Heart right ventricle (tissue), 16 donors: Measurements from ENCODE around the gene CLIC6. TPM values are rescaled to one million over a fixed set of nuclear protein-coding genes. Genes with fewer than 3 reads are reported as not detected.

ENCODE experiments used
- ATAC-seq, 8 donors: fragments of 200-7000 bp; cut with Tn5 transposase; one replicate each; pipeline ENCODE4 v1.9.1; 2020; ENCODE audit warnings: mild to moderate bottlenecking in 8 of 8, moderate library complexity in 8 of 8, moderate number of reproducible peaks in 1 of 8
- DNase-seq, 2 donors: peaks; one replicate each; pipeline ENCODE4 v3.0.0-alpha.2; 2020
- H3K27ac ChIP-seq, 10 donors: fragments of 200-600 bp; sonication (generic) in 2 of 10; one replicate each; pipeline versions ENCODE4 v1.5.0 to v1.8.0; 2020 to 2022; ENCODE audit warnings: mild to moderate bottlenecking in 3 of 10
- H3K27me3 ChIP-seq, 7 donors: fragments of 200-600 bp; one replicate each; pipeline ENCODE4 v1.8.0; 2021 to 2022; ENCODE audit warnings: mild to moderate bottlenecking in 2 of 7
- H3K36me3 ChIP-seq, 9 donors: fragments of 200-600 bp; sonication (generic) in 1 of 9; one replicate each; pipeline versions ENCODE4 v1.5.0 to v1.8.0; 2020 to 2022; ENCODE audit warnings: mild to moderate bottlenecking in 2 of 9
- H3K4me1 ChIP-seq, 9 donors: fragments of 200-600 bp; sonication (generic) in 1 of 9; one replicate each; pipeline versions ENCODE4 v1.5.0 to v1.8.0; 2020 to 2022; ENCODE audit warnings: mild to moderate bottlenecking in 4 of 9
- H3K4me3 ChIP-seq, 10 donors: fragments of 200-600 bp; sonication (generic) in 2 of 10; one replicate each; pipeline versions ENCODE4 v1.5.0 to v1.8.0; 2020 to 2022; ENCODE audit warnings: mild to moderate bottlenecking in 7 of 10, moderate library complexity in 2 of 10
- H3K9me3 ChIP-seq, 11 donors: fragments of 200-600 bp in 10 of 11; sonication (generic) in 2 of 11; one replicate each; pipeline versions ENCODE4 v1.5.0 to v1.8.0; 2013 to 2022; ENCODE audit warnings: mild to moderate bottlenecking in 2 of 11, control low read depth in 1 of 11, moderate library complexity in 1 of 11
- WGBS, 2 donors: extraction: QIAGEN DNeasy Blood & Tissue Kit; methylation state at CpG; one replicate each; pipeline ENCODE4 v1.1.7; 2013; ENCODE audit warnings: inconsistent platforms in 1 of 2; 5-methylcytosine and 5-hydroxymethylcytosine counted together
- intact Hi-C, 10 donors: fragments of 100-400 bp; cut with DNase I; formaldehyde crosslinking; loops; one replicate each; pipeline versions ENCODE4 v1.11.1 to v1.14.2; 2022
- polyA plus RNA-seq, 2 donors: library from polyadenylated mRNA; stranded (reverse); fragments of 200-250 nt; gene quantifications; one replicate each; pipeline ENCODE4 v1.2.3, GENCODE V29; 2013
- total RNA-seq, 10 donors: library from RNA; stranded (reverse); fragmentation: NEBNext Ultra II Directional in 3 of 10; extraction: Animal tissue kit (Norgen Biotek cat#: 25700) in 3 of 10; gene quantifications; one replicate each; pipeline versions ENCODE4 v1.2.1 to v1.2.4, GENCODE V29; 2021 to 2023
- TF ChIP-seq, protein P1 (sequence below), 9 donors: fragments of 200-600 bp; sonication (generic) in 2 of 9; IDR thresholded peaks; one replicate each; pipeline versions ENCODE4 v1.5.0 to v1.8.0; 2021 to 2022; ENCODE audit warnings: antibody characterized with exemption in 9 of 9, mild to moderate bottlenecking in 5 of 9, moderate library complexity in 1 of 9
- donor health status: Arrhythmogenic right ventricular cardiomyopathy.
- donor health status: ischemic (EF 13 %, LVEDD 7.1; RV severe dilation, severe dysfunction).
- donor health status: healthy with polysubstance abuse.
- donor health status: DM: no; HTN: yes; CAD: no.
- donor health status: DM: no; HTN: no; CAD: no.
- donor health status: ischemic (EF 25% LVEDD 6.9; RV normal size, moderate dysfunction).
- donor health status: ischemic (EF 25% LVEDD 5.7; RV mildly dilated, moderate dysfunction).
- donor health status: healthy.
- donor health status: DM: yes; HTN: yes; CAD: no.
- donor health status: Ischemic cardiomyopathy.
- donor health status: ischemic (EF 35%, LVEDD 5.7; RV mildly dilated, moderate dysfunction).
- donor health status: nonischemic (EF 11% LVEDD 7.7; RV severe dilation, severe dysfunction).
- donor health status: DM: yes; HTN: yes; CAD: no.
- donor health status: PGD.
- donor health status: ischemic (EF 29% LVEDD 5.4; RV normal size, mild dysfunction).
- donor health status: nonischemic (EF 23%, LVEDD 6.1; RV moderate dilation, normal function).

CLIC6 gene
- total and polyA plus RNA-seq, 12 donors: 0.21 to 8.1 (median 2.4) TPM

GRCh38 chr21:34671462-34671861 is 2.7 kb downstream of the CLIC6 start:
- WGBS, 2 donors: 63 to 65% methylated on average over 1 of the region's 1 CpG
- no peak for ATAC-seq
- peaks cover 5 to 19% (median 12%) of the 10 kb centered on the region in 9 donors for H3K4me1 ChIP-seq
- TF ChIP-seq, protein P1, sequence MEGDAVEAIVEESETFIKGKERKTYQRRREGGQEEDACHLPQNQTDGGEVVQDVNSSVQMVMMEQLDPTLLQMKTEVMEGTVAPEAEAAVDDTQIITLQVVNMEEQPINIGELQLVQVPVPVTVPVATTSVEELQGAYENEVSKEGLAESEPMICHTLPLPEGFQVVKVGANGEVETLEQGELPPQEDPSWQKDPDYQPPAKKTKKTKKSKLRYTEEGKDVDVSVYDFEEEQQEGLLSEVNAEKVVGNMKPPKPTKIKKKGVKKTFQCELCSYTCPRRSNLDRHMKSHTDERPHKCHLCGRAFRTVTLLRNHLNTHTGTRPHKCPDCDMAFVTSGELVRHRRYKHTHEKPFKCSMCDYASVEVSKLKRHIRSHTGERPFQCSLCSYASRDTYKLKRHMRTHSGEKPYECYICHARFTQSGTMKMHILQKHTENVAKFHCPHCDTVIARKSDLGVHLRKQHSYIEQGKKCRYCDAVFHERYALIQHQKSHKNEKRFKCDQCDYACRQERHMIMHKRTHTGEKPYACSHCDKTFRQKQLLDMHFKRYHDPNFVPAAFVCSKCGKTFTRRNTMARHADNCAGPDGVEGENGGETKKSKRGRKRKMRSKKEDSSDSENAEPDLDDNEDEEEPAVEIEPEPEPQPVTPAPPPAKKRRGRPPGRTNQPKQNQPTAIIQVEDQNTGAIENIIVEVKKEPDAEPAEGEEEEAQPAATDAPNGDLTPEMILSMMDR (IDR thresholded peaks at IDR 0.05): no peak
- peaks cover 17 to 90% (median 82%) of the 10 kb centered on the region in 7 donors for H3K27me3 ChIP-seq
- no peak for DNase-seq
- no peaks in the 10 kb centered on the region for H3K36me3 ChIP-seq
- intact Hi-C loops: no loop called here
- no peak overlapping the region for H3K27ac ChIP-seq
- H3K9me3 ChIP-seq: no peaks in the 10 kb centered on the region
- H3K4me3 ChIP-seq: no peak overlapping the region

DNA sequence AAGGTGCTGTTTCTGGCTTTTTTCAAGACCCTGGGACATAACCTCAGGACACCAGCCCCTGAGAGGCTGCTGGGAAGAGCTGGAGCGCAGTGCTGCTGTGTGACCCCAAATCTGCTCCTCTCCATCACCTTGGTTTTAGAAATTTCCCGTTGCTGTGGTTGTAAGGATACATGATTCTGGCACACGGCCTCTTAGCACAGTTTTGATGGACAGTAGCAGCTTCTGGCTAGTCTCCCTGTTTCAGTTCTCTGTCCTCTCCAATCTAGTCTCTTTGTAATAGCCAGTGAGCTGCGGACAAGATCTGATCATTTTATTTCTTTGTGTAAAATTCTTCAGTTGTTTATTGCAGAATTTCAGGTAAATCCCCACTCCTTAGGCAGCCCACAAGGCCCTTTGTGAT is 3.1 kb downstream of the CLIC6 start:
- Histone ChIP-seq H3K27ac (no peak overlapping the region), H3K27me3 (peaks cover 17 to 91% (median 83%) of the 10 kb centered on the region in 7 donors), H3K36me3 (no peaks in the 10 kb centered on the region), H3K4me1 (peaks cover 5 to 19% (median 12%) of the 10 kb centered on the region in 9 donors), H3K4me3 (no peak overlapping the region), H3K9me3 (no peaks in the 10 kb centered on the region)
- WGBS, 2 donors: 58 to 79% methylated on average over 4 of the region's 4 CpGs
- TF ChIP-seq, protein P1 (IDR thresholded peaks at IDR 0.05): no peak
- DNase-seq (no peak), ATAC-seq (no peak)
- intact Hi-C loops: no loop called here

GRCh38 chr21:34673006-34673405 is 4.2 kb downstream of the CLIC6 start:
- no peak for DNase-seq
- intact Hi-C loops: no loop called here
- ATAC-seq: no peak
- WGBS, 2 donors: 55 to 67% methylated on average over 3 of the region's 3 CpGs
- TF ChIP-seq, protein P1 (IDR thresholded peaks at IDR 0.05): no peak
- H3K9me3 ChIP-seq: no peaks in the 10 kb centered on the region
- H3K27ac ChIP-seq: no peak overlapping the region
- peaks cover 17 to 87% (median 82%) of the 10 kb centered on the region in 7 donors for H3K27me3 ChIP-seq
- H3K4me1 ChIP-seq: peaks cover 5 to 19% (median 12%) of the 10 kb centered on the region in 9 donors
- H3K36me3 ChIP-seq: no peaks in the 10 kb centered on the region
- no peak overlapping the region for H3K4me3 ChIP-seq

GRCh38 chr21:34674468-34674867 is 5.7 kb downstream of the CLIC6 start:
- peaks cover 10 to 77% (median 68%) of the 10 kb centered on the region in 7 donors for H3K27me3 ChIP-seq
- H3K36me3 ChIP-seq: no peaks in the 10 kb centered on the region
- no peaks in the 10 kb centered on the region for H3K9me3 ChIP-seq
- DNase-seq (no peak), ATAC-seq (no peak)
- H3K4me3 ChIP-seq: no peak overlapping the region
- intact Hi-C loops: no loop called here
- H3K4me1 ChIP-seq: peaks cover 5 to 17% (median 9%) of the 10 kb centered on the region in 9 donors
- H3K27ac ChIP-seq: no peak overlapping the region
- TF ChIP-seq, protein P1 (IDR thresholded peaks at IDR 0.05): no peak
